Activated CD8-positive, alpha-beta memory T cell treated with anti-CD3 and anti-CD28 coated beads, Interleukin-2, amount 10 ng/mL, durations not matched to agents 7 days and 5 days (primary cell): ENCODE data around the gene STK40. TPM values are rescaled to one million over a fixed set of nuclear protein-coding genes. Genes with fewer than 3 reads are reported as not detected.

Experiments used
- ATAC-seq: fragments of 150-1000 bp; cut with Tn5 transposase; one replicate; pipeline ENCODE4 v1.10.0; 2021; ENCODE audit warnings: moderate library complexity
- CTCF ChIA-PET: fragments of 350-600 bp; sonication (Branson Sonifier 250); formaldehyde crosslinking; loops from one replicate; lab custom pipeline; 2021; ENCODE audit warnings: antibody characterized with exemption; lab: Charles Lee
- DNase-seq: peaks from one replicate; pipeline ENCODE4 v3.0.0-alpha.2; 2020
- H3K27ac Mint-ChIP-seq: one replicate; pipeline ENCODE4 v1.8.0; 2021; ENCODE audit warnings: mild to moderate bottlenecking, mixed read lengths
- H3K27me3 Mint-ChIP-seq: one replicate; pipeline ENCODE4 v1.8.0; 2021; ENCODE audit warnings: mixed read lengths
- H3K36me3 Mint-ChIP-seq: one replicate; pipeline ENCODE4 v1.8.0; 2021; ENCODE audit warnings: mild to moderate bottlenecking, mixed read lengths
- H3K4me1 Mint-ChIP-seq: one replicate; pipeline ENCODE4 v1.8.0; 2021; ENCODE audit warnings: mixed read lengths
- H3K4me3 Mint-ChIP-seq: one replicate; pipeline ENCODE4 v1.8.0; 2021; ENCODE audit warnings: mild to moderate bottlenecking, moderate library complexity, mixed read lengths
- H3K9me3 Mint-ChIP-seq: one replicate; pipeline ENCODE4 v1.8.0; 2022; ENCODE audit warnings: low read depth, mixed read lengths
- total RNA-seq, 2 experiments: library from RNA; stranded (reverse); gene quantifications; one replicate each; pipeline ENCODE4 v1.2.3, GENCODE V29; 2021

STK40 gene
- total RNA-seq, 2 experiments from 2014 or later, result 67.0 to 73.2 TPM

DNA sequence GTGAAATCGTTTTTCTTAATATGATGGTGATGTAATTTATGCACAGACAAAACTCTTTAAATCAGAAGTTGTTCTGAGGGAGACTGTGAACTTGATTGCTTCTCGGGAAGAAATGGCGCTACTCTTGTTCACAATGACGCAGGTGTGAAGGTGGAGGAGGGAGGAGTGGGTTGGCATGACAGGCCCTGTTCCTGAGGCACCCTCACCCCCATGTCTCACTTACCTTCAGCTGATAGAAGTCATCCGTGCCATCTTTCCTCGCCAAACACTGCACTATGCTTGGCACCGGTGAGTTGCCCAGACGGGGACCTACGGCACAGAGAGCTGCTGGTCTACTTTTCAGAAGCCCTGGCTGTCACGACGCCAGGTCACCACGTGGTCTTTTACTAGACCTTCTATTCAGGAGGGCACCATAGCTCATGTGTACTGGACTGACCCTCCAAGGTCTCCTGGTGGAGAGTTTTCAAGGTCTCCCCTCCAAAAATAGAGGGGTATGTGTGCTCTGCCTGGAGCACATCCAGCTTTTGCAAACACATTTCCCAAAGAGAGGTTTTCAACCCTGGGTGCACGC lies 27.1 kb downstream of the STK40 start:
- ATAC-seq, result no peak
- peaks cover 23% of the 10 kb centered on the region for H3K36me3 Mint-ChIP-seq
- H3K4me3 Mint-ChIP-seq, result no peak overlapping the region
- H3K27ac Mint-ChIP-seq, result no peak overlapping the region
- CTCF ChIA-PET, result interaction anchor here (1.5 kb wide), 1 partner anchor 10 kb away, joined by 4 read pairs; no protein-coding TSS in a partner anchor
- DNase-seq, result no peak
- H3K4me1 Mint-ChIP-seq, result peaks cover 15% of the 10 kb centered on the region
- H3K27me3 Mint-ChIP-seq, result no peaks in the 10 kb centered on the region
- H3K9me3 Mint-ChIP-seq, result no peaks in the 10 kb centered on the region

DNA sequence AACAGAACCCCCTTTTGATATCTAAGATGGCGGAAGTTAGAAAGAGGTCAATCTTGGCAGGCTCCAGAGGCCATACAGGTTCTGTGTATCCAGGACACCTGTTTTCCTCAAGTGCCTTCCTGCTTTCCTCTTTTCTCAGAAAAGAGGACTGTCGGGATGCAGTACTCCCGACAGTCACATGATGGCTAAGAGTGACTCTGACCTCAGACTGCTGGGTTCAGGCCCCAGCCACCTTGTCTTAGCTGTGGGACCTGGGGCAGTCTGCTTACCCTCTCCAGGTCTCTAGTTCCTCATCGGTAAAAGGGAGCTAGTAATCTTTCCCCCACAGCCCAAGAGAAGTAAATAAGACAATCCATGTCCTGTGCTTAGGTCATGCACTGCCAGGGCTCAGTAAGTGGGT lies 29.9 kb downstream of the STK40 start:
- no peak for DNase-seq
- no peak for ATAC-seq
- Mint-ChIP-seq H3K27ac (no peak overlapping the region), H3K9me3 (no peaks in the 10 kb centered on the region), H3K36me3 (peaks cover 15% of the 10 kb centered on the region), H3K4me1 (peaks cover 28% of the 10 kb centered on the region), H3K27me3 (no peaks in the 10 kb centered on the region), H3K4me3 (no peak overlapping the region)
- CTCF ChIA-PET, result interaction anchor here (0.9 to 1.2 kb wide), 3 partner anchors 13 to 28 kb away, joined by 3 to 6 read pairs (median 5); no protein-coding TSS in a partner anchor

DNA sequence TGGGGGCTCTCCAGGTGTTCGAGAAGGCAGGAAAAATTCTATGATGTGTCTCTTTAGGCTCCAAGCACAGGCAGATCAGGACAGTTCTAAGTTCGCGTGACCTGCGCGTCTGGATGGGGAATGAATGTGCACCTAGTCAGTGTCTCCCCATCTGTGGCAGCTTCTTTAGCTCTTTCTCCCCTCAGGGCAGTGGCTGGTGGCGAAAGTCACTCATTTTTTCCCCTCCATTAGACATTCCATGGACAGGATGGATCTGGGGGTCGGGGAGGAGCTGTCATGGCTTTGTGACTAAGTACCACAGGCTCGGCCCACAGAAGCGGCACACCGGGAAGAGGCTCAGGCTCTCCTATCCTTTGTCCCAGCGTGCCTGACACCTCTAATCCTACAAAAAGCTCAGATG lies 31.2 kb downstream of the STK40 start:
- CTCF ChIA-PET, result interaction anchor here (0.7 to 1.3 kb wide), 4 partner anchors 12 to 23 kb away, joined by 3 to 4 read pairs (median 3); no protein-coding TSS in a partner anchor
- no peak overlapping the region for H3K4me3 Mint-ChIP-seq
- DNase-seq (no peak), ATAC-seq (no peak)
- H3K4me1 Mint-ChIP-seq, result peaks cover 29% of the 10 kb centered on the region
- H3K27me3 Mint-ChIP-seq, result no peaks in the 10 kb centered on the region
- H3K27ac Mint-ChIP-seq, result no peak overlapping the region
- H3K36me3 Mint-ChIP-seq, result peaks cover 11% of the 10 kb centered on the region
- H3K9me3 Mint-ChIP-seq, result no peaks in the 10 kb centered on the region

DNA sequence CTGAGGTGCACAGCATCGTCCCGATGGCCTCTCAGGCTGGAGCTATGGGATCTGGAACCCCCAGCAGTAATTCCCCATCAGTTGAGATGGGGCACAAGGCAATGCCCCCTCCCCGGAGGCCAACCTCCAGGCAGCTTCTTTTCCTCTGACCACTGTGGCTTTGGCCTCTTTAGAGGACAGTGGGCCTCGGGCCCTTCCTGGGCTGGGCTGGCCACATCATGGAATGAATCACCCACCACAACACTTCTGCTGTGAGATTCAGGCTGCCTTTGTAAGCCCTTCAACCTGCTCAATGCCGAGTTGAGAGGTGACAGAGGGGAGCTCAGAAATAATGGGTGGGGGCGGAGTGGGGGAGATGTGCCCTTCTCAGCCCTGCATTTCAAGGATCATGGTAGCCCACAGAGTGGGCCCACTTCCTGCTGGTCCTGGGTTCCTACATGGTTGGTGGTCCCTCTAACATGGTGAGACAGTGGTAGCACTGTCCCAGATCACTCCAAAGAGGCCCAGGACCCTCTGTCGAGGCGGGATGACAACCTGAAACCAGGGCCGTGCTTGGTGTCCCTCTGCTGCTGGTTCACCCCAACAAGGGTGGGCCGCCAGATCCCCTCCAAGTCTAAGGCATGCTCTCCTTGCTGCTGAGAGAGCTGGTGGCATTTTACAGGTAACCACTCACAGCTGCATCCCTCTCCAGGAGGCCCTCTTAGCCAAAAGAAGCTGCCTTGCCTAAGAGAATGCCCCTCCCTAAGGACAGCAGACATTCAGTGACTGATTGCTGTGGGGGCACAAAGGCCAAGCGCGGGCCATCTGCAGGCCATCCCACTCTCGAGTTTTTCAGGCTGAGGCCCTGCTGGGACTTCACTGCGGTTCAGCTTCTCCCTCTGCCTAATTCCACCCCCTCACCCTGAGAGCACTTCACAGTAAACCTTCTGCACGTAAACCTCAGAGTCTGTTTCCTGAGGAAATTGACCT lies 32.5 kb downstream of the STK40 start:
- ATAC-seq (no peak), DNase-seq (no peak)
- H3K27me3 Mint-ChIP-seq, result no peaks in the 10 kb centered on the region
- H3K4me3 Mint-ChIP-seq, result no peak overlapping the region
- H3K4me1 Mint-ChIP-seq, result peaks cover 27% of the 10 kb centered on the region
- CTCF ChIA-PET, result interaction anchor here (0.6 to 1.9 kb wide), 4 partner anchors 11 to 67 kb away, joined by 3 to 8 read pairs (median 4); no protein-coding TSS in a partner anchor
- H3K36me3 Mint-ChIP-seq, result peaks cover 13% of the 10 kb centered on the region
- H3K9me3 Mint-ChIP-seq, result no peaks in the 10 kb centered on the region
- H3K27ac Mint-ChIP-seq, result no peak overlapping the region

DNA sequence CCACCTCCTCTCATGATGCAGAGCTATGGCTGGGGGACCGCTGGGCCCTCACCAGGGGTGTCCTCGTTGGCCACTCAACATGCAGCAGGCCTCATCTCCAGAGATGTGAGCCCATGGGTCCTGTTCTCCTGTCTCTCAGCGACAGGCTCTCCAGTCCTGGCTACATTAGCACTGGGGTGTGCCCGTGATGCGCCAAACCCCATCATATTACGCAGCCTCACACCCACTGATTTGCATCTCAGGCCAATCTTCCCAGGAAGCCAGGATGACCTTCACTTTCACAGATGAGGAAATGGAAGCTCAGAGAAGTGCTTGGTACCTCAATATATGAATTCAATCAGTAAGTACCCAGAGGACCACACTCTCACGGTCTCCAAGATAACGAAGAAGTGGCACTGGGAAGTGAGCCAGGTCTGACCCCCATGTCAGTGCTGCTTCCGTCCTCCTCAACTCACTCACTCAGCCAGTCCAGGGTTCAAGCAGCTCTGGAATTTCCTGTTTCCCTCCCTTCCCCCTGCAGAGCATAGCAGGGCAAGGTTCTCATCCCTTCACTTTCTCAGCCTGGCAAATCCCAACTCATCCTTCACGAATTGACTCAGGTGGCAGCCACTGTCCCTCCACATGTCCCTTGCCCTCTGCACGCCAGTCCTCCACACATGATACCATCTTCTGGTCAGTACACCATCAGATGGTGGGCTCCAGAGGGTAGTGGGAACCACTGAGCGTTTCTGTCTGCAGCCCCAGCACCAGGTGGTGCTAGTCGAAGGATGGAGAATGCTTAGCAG lies 33.4 kb downstream of the STK40 start:
- Mint-ChIP-seq H3K4me3 (no peak overlapping the region), H3K4me1 (peaks cover 25% of the 10 kb centered on the region), H3K9me3 (no peaks in the 10 kb centered on the region), H3K36me3 (peaks cover 14% of the 10 kb centered on the region), H3K27ac (peak overlapping the region; percentile 30), H3K27me3 (no peaks in the 10 kb centered on the region)
- DNase-seq (no peak), ATAC-seq (no peak)
- CTCF ChIA-PET, result interaction anchor here (1.7 to 1.9 kb wide), 2 partner anchors 10 to 67 kb away, joined by 5 to 8 read pairs; no protein-coding TSS in a partner anchor

DNA sequence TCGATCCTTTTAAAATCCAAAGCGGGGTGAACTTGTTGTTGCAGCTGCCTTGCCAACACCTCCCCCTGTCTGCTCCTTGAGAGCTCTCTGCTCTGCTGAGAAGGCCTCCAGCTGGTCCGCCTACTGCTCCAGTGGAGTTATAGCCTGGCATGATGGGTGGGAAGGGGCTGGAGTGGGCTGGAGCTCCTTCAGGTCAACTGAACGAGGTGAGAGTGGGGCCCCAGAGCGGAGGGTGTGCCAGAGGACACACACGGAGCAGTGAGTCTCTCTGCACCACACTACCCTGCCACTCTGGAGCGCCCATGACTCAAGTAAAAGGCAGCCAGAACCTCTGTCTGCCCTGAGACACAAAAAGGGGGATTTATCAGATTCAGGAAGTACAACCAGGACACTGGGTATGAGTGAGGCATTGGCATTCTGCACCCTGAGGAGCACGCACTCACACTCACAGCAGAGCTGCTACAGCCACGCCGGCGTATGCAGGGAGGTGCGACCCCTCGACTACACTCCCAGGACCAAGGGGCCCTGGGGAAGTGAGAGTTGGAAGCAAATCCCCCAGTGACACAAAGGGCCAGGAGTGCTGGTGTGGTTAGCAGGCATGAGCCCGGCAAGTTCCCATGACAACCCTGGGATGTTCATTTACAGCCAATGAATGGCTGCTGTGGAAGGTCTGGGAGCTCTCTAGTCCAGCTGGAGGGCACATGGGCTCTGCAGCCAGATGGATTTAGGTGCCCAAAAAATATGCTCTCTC lies 34.3 kb downstream of the STK40 start:
- no peak overlapping the region for H3K4me3 Mint-ChIP-seq
- ATAC-seq (no peak), DNase-seq (no peak)
- H3K27me3 Mint-ChIP-seq, result no peaks in the 10 kb centered on the region
- peaks cover 12% of the 10 kb centered on the region for H3K36me3 Mint-ChIP-seq
- H3K27ac Mint-ChIP-seq, result peak overlapping the region; percentile 19
- H3K9me3 Mint-ChIP-seq, result no peaks in the 10 kb centered on the region
- CTCF ChIA-PET, result interaction anchor here (1.0 to 1.9 kb wide), 2 partner anchors 8 to 9 kb away, joined by 3 to 8 read pairs; no protein-coding TSS in a partner anchor
- H3K4me1 Mint-ChIP-seq, result peaks cover 25% of the 10 kb centered on the region

DNA sequence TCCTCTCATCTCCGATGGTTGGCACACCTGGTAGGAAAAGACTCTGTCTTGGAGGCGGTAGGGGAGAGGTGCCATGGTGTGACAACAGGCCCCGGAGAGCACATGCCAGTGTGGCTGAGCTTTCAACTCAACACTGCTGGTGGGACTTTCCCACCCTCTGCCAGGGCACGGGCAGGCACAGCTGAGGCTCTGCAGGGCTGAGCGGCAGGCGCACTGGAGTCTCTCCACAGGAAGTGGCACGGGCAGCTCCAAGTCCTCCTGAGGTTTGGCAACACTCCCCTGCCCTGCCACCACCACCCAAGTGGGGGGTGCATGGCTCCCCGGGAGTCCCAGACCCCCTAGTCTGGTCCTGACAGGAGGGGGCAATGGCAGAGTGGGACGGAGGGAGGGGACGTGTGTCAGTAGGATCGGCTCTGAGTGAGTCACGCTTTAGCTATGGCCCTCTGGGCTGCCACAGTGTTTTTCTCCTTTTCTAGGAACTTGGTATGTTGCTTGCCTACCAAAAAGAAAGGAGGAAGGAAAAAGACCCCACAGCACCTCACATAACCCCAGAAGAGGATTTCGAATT lies 35.0 kb downstream of the STK40 start:
- CTCF ChIA-PET, result interaction anchor here (1.0 to 1.9 kb wide), 3 partner anchors 8 to 10 kb away, joined by 3 to 8 read pairs (median 4); no protein-coding TSS in a partner anchor

DNA sequence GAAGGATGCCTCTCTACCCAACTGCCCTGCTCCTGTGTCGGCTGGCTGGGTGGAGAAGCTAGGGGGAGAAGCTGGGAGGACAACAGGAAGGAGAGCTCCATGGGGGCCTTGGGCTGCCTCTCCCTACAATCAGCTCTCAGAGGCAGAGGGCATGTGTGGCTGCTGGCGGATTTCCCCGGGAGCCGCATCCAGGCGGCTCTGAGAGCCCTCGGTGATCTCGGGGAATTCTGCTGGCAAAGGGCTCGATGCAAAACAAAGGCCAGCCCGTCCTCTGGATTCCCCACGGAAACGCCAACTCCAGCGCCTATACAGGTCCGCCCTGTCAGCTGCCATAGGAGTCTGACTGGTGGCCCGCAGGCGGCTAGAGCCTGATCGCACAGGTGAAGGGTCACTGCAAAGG lies 35.9 kb downstream of the STK40 start:
- Mint-ChIP-seq H3K4me3 (no peak overlapping the region), H3K27ac (no peak overlapping the region), H3K4me1 (peaks cover 21% of the 10 kb centered on the region)

More for the DNA sequence above, 35.0 kb downstream of the STK40 start:
- Mint-ChIP-seq H3K9me3 (no peaks in the 10 kb centered on the region), H3K4me1 (peaks cover 25% of the 10 kb centered on the region), H3K36me3 (peaks cover 12% of the 10 kb centered on the region), H3K4me3 (no peak overlapping the region), H3K27me3 (no peaks in the 10 kb centered on the region), H3K27ac (peak overlapping the region; percentile 46)
- DNase-seq (no peak), ATAC-seq (peak; percentile 50)

DNA sequence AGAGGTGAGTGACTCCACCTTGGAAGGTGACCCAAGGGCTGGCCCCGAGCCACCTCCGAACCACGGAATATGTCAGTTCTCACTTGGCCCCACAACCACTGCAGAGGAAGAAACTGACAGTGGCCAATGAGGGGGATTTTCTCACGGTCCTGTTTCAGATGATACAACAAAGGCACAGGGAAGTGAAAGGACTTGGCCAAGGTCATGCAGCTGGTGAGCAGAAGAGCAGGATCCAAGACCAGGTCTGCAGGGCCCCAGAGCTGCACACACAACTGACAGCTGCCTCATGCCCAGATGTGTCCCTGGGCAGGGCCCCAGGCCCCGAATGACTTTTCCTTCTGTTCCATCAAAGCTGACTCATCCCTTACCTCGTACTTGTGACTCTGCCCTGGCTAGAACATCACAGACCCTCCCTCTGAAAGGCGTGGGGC lies 36.5 kb downstream of the STK40 start:
- H3K27ac Mint-ChIP-seq, result no peak overlapping the region
- ATAC-seq, result no peak
- CTCF ChIA-PET, result interaction anchor here (1.8 kb wide), 1 partner anchor 8 kb away, joined by 4 read pairs; no protein-coding TSS in a partner anchor

More for the DNA sequence above, 35.9 kb downstream of the STK40 start:
- H3K27me3 Mint-ChIP-seq, result no peaks in the 10 kb centered on the region
- no peaks in the 10 kb centered on the region for H3K9me3 Mint-ChIP-seq
- ATAC-seq (no peak), DNase-seq (no peak)
- H3K36me3 Mint-ChIP-seq, result peaks cover 12% of the 10 kb centered on the region
- CTCF ChIA-PET, result interaction anchor here (1.8 kb wide), 1 partner anchor 9 kb away, joined by 4 read pairs; no protein-coding TSS in a partner anchor

DNA sequence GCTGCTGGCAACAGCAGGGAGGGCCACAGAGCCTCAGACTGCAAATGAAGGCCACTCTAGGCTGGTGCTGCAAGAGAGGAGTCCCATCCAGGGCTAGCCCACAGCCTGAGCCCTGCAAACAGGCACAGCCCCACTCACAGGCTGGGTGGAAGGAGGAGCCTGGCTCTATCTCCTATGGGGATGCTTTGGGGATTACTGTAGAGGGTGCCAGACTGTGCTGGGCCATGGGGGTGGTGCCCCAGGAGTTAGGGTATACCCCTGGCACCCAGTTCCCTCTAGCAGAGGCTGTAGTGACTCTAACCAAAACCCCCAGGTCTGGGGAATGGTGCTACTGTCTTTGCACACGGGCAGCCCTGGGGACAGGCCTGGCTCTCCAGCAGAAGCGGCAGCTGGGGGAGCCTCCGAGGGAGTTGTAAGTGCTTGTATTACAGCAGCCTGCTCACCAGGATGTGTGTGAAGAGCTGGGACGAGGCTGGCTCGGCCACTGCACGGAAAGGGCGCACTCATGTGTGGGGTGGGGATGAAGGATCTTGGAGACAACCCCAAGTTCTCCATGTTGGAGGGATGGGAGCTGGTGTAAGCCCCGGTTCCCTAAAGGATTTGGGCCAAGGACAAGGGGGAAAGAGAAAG lies 38.9 kb downstream of the STK40 start:
- DNase-seq (no peak), ATAC-seq (no peak)
- Mint-ChIP-seq H3K36me3 (peaks cover 9% of the 10 kb centered on the region), H3K9me3 (no peaks in the 10 kb centered on the region), H3K27ac (no peak overlapping the region), H3K4me3 (no peak overlapping the region), H3K27me3 (no peaks in the 10 kb centered on the region), H3K4me1 (peaks cover 15% of the 10 kb centered on the region)
- CTCF ChIA-PET, result interaction anchor here (1.0 kb wide), 1 partner anchor 197 kb away, joined by 3 read pairs; the partner anchor contains the start of gene TRAPPC3

More for the DNA sequence above, 36.5 kb downstream of the STK40 start:
- H3K36me3 Mint-ChIP-seq, result peaks cover 10% of the 10 kb centered on the region
- no peaks in the 10 kb centered on the region for H3K27me3 Mint-ChIP-seq
- no peak for DNase-seq
- no peaks in the 10 kb centered on the region for H3K9me3 Mint-ChIP-seq
- H3K4me1 Mint-ChIP-seq, result peaks cover 21% of the 10 kb centered on the region
- H3K4me3 Mint-ChIP-seq, result no peak overlapping the region

DNA sequence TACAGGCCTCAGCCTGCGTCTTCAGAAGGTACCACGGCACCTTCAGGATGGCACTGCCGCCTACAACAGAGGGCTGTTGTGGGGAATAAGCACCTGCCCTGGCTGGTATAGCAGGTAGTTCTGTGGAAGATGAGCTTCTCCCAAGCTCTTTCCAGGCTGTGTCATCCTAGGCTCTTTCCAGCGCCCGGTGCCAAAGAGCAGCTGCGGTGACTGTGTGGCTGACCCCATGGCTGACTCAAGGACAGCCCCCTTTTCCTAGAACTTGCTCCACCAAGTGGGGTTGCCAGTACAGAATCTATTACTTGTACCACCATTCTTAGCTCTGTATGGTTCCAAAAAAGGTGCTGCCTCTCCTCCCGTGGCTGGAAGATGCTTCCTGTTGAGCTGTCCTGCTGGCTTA lies 40.4 kb downstream of the STK40 start:
- Mint-ChIP-seq H3K27ac (no peak overlapping the region), H3K9me3 (no peaks in the 10 kb centered on the region), H3K4me1 (peaks cover 2% of the 10 kb centered on the region), H3K27me3 (no peaks in the 10 kb centered on the region), H3K36me3 (peaks cover 9% of the 10 kb centered on the region), H3K4me3 (no peak overlapping the region)
- DNase-seq, result no peak
- no peak for ATAC-seq
- CTCF ChIA-PET, result interaction anchor here (1.9 kb wide), 1 partner anchor 24 kb away, joined by 6 read pairs; no protein-coding TSS in a partner anchor
